GM23248 (cell line): ENCODE measurements around the gene TBC1D30. TPM values are rescaled to one million over a fixed set of nuclear protein-coding genes. Genes with fewer than 3 reads are reported as not detected.

Experiments
- DNase-seq: peaks from one replicate; pipeline ENCODE4 v3.0.0-alpha.2; 2015
- H2AFZ ChIP-seq: fragments of 200-600 bp; sonication (generic); 2 replicates; pipeline ENCODE4 v1.6.1; 2016; ENCODE audit warnings: antibody characterized with exemption
- H3F3A ChIP-seq: fragments of 200-600 bp; sonication (generic); 2 replicates; pipeline ENCODE4 v1.6.1; 2016; ENCODE audit warnings: mild to moderate bottlenecking, antibody characterized with exemption, mixed run types; ENCODE audit not compliant: insufficient read depth
- H3K27ac ChIP-seq: fragments of 200-600 bp; sonication (generic); 2 replicates; pipeline ENCODE4 v1.5.1; 2016; ENCODE audit warnings: mild to moderate bottlenecking
- H3K27me3 ChIP-seq: fragments of 200-600 bp; sonication (generic); replicated peaks from 2 replicates; pipeline ENCODE4 v1.6.1; 2016; ENCODE audit warnings: mild to moderate bottlenecking; ENCODE audit not compliant: insufficient read depth
- H3K36me3 ChIP-seq: fragments of 200-600 bp; sonication (generic); 2 replicates; pipeline ENCODE4 v1.6.1; 2016; ENCODE audit warnings: low read depth, mild to moderate bottlenecking
- H3K4me1 ChIP-seq: fragments of 200-600 bp; sonication (generic); 2 replicates; pipeline ENCODE4 v1.6.1; 2016; ENCODE audit warnings: mild to moderate bottlenecking; ENCODE audit not compliant: insufficient read depth
- H3K4me2 ChIP-seq: fragments of 200-600 bp; sonication (generic); one replicate; pipeline ENCODE4 v1.6.1; 2016; ENCODE audit warnings: mild to moderate bottlenecking; ENCODE audit not compliant: unreplicated experiment
- H3K4me3 ChIP-seq: fragments of 200-600 bp; sonication (generic); 2 replicates; pipeline ENCODE4 v1.5.1; 2016; ENCODE audit warnings: mild to moderate bottlenecking
- H3K79me2 ChIP-seq: fragments of 200-600 bp; sonication (generic); 2 replicates; pipeline ENCODE4 v1.6.1; 2016; ENCODE audit warnings: mild to moderate bottlenecking; ENCODE audit not compliant: insufficient read depth
- H3K9ac ChIP-seq: fragments of 200-600 bp; sonication (generic); 2 replicates; pipeline ENCODE4 v1.6.1; 2016; ENCODE audit warnings: mild to moderate bottlenecking
- H3K9me2 ChIP-seq: fragments of 200-600 bp; sonication (generic); 2 replicates; pipeline ENCODE4 v1.6.1; 2016; ENCODE audit warnings: mixed run types, mild to moderate bottlenecking, moderate library complexity; ENCODE audit not compliant: insufficient read depth
- H3K9me3 ChIP-seq: fragments of 200-600 bp; sonication (generic); one replicate; pipeline ENCODE4 v1.6.1; 2017; ENCODE audit warnings: low read depth
- H4K20me1 ChIP-seq: fragments of 200-600 bp; sonication (generic); 2 replicates; pipeline ENCODE4 v1.6.0; 2016; ENCODE audit not compliant: insufficient read depth
- EZH2 ChIP-seq: fragments of 200-600 bp; sonication (generic); IDR thresholded peaks from 2 replicates; pipeline ENCODE4 v1.6.1; 2018; ENCODE audit warnings: antibody characterized with exemption, mild to moderate bottlenecking; ENCODE audit not compliant: insufficient read depth, poor library complexity, severe bottlenecking
- EZH2phosphoT487 ChIP-seq: fragments of 200-600 bp; sonication (generic); IDR thresholded peaks from 2 replicates; pipeline ENCODE4 v1.6.1; 2018; ENCODE audit warnings: antibody characterized with exemption, moderate library complexity, mild to moderate bottlenecking, low read depth; ENCODE audit not compliant: insufficient read depth
- WGBS, 2 experiments: methylation state at CpG; one replicate each; pipeline ENCODE4 v1.1.6; 2015 to 2017; ENCODE audit warnings: low lambda C conversion rate in 2 of 2, low coverage in 1 of 2; ENCODE audit errors: missing lambda C conversion rate in 2 of 2; 5-methylcytosine and 5-hydroxymethylcytosine counted together
- in situ Hi-C: fragments of 300-500 bp; cut with MboI; formaldehyde crosslinking; loops from 2 replicates; pipeline ENCODE4 v1.15.0; 2020
- polyA plus RNA-seq: library from polyadenylated mRNA; unstranded; fragments of >200 nt; fragmentation: Nextera tagmentation; extraction: Ambion mirVana; gene quantifications from 2 replicates; pipeline ENCODE4 v1.2.1, GENCODE V29; 2016
- total RNA-seq: library from RNA; depleted of rRNA; stranded (reverse); fragments of >200 nt; shearing (Covaris generic); gene quantifications from 2 replicates; pipeline ENCODE4 v1.2.3, GENCODE V29; 2014

TBC1D30 gene
- total and polyA plus RNA-seq, 2 experiments from 2014 or later: 0.49 TPM; not detected in 1

GRCh38 chr12:64821116-64821630 lies 3.3 kb upstream of the TBC1D30 start:
- Histone ChIP-seq H3K9me2 (no peaks in the 10 kb centered on the region), H3K36me3 (no peaks in the 10 kb centered on the region), H3K79me2 (no peaks in the 10 kb centered on the region), H4K20me1 (no peaks in the 10 kb centered on the region), H3K9me3 (no peaks in the 10 kb centered on the region), H3K27ac (no peak overlapping the region), H3K4me3 (no peak overlapping the region), H3K27me3 (peaks cover 38% of the 10 kb centered on the region), H3F3A (no peaks in the 10 kb centered on the region), H3K4me2 (no peak overlapping the region), H3K4me1 (no peaks in the 10 kb centered on the region), H2AFZ (no peak overlapping the region), H3K9ac (no peak overlapping the region)
- in situ Hi-C loops: no loop called here
- TF ChIP-seq EZH2: no peak
- no peak for TF ChIP-seq EZH2phosphoT487
- 27 to 30% methylated on average over 5 of the region's 5 CpGs for WGBS, 2 experiments
- DNase-seq: no peak

- no peak for TF ChIP-seq EZH2phosphoT487
- TF ChIP-seq EZH2: peak; percentile 62
- no peaks in the 10 kb centered on the region for H3K36me3 ChIP-seq
- no peaks in the 10 kb centered on the region for H3K9me2 ChIP-seq
- H4K20me1 ChIP-seq: no peaks in the 10 kb centered on the region
- peak overlapping the region; percentile 69 for H2AFZ ChIP-seq
- H3K4me1 ChIP-seq: no peaks in the 10 kb centered on the region
- H3F3A ChIP-seq: no peaks in the 10 kb centered on the region
- DNase-seq: no peak
- H3K4me3 ChIP-seq: peak overlapping the region; percentile 66
- no peaks in the 10 kb centered on the region for H3K79me2 ChIP-seq
- no peak overlapping the region for H3K9ac ChIP-seq
- WGBS, 2 experiments: 1 to 4% methylated on average over 13 to 16 of the region's 16 CpGs
- H3K27me3 ChIP-seq: peaks cover 58% of the 10 kb centered on the region
- no peak overlapping the region for H3K27ac ChIP-seq
- H3K4me2 ChIP-seq: peak overlapping the region; percentile 78
- H3K9me3 ChIP-seq: no peaks in the 10 kb centered on the region
- in situ Hi-C loops: no loop called here
Measured at GRCh38 chr12:64824130-64824499, 332 bp upstream of the TBC1D30 start.

- no peaks in the 10 kb centered on the region for H3K79me2 ChIP-seq
- H3K9ac ChIP-seq: no peak overlapping the region
- TF ChIP-seq EZH2phosphoT487 (no peak), EZH2 (no peak)
- H3K27me3 ChIP-seq: peaks cover 54% of the 10 kb centered on the region
- no peaks in the 10 kb centered on the region for H3K9me3 ChIP-seq
- in situ Hi-C loops: no loop called here
- H3K4me2 ChIP-seq: no peak overlapping the region
- no peaks in the 10 kb centered on the region for H4K20me1 ChIP-seq
- H3K27ac ChIP-seq: no peak overlapping the region
- DNase-seq: no peak
- H3K4me3 ChIP-seq: no peak overlapping the region
- H3K36me3 ChIP-seq: no peaks in the 10 kb centered on the region
- H3K4me1 ChIP-seq: no peaks in the 10 kb centered on the region
- no peak overlapping the region for H2AFZ ChIP-seq
- 3% methylated on average over 43 to 51 of the region's 51 CpGs for WGBS, 2 experiments
- H3F3A ChIP-seq: no peaks in the 10 kb centered on the region
- no peaks in the 10 kb centered on the region for H3K9me2 ChIP-seq
Measured at GRCh38 chr12:64825143-64826021, 935 bp downstream of the TBC1D30 start.

GRCh38 chr12:64826234-64826633 lies 1.8 kb downstream of the TBC1D30 start:
- no peaks in the 10 kb centered on the region for H3K79me2 ChIP-seq
- no peaks in the 10 kb centered on the region for H3K36me3 ChIP-seq
- in situ Hi-C loops: no loop called here
- TF ChIP-seq EZH2: no peak
- TF ChIP-seq EZH2phosphoT487: no peak
- H3K9me2 ChIP-seq: no peaks in the 10 kb centered on the region
- H3K27ac ChIP-seq: no peak overlapping the region
- no peak overlapping the region for H3K4me3 ChIP-seq
- H3F3A ChIP-seq: no peaks in the 10 kb centered on the region
- peak; percentile 61 for DNase-seq
- H2AFZ ChIP-seq: no peak overlapping the region
- H3K4me2 ChIP-seq: no peak overlapping the region
- no peaks in the 10 kb centered on the region for H4K20me1 ChIP-seq
- no peaks in the 10 kb centered on the region for H3K9me3 ChIP-seq
- 8 to 10% methylated on average over 19 of the region's 19 CpGs for WGBS, 2 experiments
- H3K27me3 ChIP-seq: peaks cover 53% of the 10 kb centered on the region
- H3K4me1 ChIP-seq: no peaks in the 10 kb centered on the region
- H3K9ac ChIP-seq: no peak overlapping the region
